AML-193 (cell line): ENCODE data around the gene HOXA1.

Experiments
- DNase-seq, 2 experiments: peaks; one replicate each; lab custom pipeline; 2025; lab: John Stamatoyannopoulos, UW

Gene HOXA1

DNA sequence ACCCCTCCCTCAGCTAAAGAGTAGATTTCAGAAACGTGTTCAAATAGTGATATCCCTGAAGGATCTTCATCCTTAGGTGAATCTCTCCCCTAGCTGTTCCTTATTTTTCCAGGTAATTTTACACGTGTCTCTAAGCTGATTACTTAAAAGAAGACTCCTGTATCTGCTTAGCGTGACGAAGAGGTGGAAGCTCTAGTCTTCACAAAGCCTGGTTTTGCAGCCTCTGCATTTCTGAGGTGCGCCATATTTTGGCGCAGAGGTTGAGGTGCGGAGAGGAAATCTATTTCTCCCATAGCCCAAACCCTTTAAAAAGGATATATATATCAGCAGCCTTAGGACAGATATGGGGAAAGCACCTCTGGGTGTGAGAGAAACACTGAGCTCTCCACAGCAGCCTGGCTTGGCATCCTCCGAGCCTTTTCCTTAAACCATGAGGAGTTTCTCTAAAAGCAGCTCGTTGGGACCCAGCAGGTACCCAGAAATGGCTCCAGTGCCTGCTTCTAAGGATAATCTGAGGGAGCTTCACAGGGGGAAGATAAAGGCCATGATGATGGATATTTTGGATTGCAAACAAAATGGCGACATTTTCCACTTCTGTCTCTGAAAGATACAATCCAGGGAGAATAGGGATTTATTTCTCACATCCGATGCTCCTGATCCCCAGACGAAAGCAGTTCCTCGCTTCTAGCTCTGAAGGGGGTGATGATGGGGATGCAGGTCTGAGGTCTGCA is 9.7 kb upstream of the HOXA1 start:
- no peak for DNase-seq

DNA sequence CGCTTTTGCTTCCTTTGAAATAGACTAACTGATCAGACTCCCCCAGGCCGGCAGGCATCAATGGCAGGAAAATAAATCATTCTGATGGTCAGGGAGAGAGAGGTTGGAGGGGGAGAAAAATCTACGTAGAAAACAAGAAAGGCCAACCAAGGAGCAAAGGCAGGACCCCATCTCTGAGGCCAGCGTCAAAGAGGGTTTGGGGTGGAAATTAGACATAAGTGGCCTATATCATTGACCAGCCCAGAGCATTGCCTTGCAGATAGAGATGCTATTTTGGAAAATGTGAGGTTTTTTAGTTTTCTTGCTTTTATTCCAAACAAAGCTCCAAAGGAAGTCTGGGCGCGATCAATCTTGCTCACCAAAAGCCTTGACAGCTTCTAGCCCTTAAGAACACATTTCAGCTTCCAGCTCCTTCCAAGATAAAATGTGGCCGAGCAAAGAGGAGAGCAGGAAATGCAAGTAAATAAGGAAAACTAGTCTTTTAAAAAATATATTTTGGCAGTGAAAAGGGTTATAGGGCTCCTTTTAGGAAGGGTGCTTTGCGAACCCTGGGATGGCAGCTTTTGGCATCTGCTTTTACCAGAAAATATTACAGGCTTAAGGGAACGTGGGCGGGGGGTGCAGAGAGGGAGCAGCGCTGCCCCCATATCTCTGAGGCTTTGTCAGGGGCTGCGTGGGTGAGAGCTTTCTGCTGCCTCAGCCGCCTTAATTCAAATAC is 8.7 kb upstream of the HOXA1 start:
- DNase-seq, result no peak

DNA sequence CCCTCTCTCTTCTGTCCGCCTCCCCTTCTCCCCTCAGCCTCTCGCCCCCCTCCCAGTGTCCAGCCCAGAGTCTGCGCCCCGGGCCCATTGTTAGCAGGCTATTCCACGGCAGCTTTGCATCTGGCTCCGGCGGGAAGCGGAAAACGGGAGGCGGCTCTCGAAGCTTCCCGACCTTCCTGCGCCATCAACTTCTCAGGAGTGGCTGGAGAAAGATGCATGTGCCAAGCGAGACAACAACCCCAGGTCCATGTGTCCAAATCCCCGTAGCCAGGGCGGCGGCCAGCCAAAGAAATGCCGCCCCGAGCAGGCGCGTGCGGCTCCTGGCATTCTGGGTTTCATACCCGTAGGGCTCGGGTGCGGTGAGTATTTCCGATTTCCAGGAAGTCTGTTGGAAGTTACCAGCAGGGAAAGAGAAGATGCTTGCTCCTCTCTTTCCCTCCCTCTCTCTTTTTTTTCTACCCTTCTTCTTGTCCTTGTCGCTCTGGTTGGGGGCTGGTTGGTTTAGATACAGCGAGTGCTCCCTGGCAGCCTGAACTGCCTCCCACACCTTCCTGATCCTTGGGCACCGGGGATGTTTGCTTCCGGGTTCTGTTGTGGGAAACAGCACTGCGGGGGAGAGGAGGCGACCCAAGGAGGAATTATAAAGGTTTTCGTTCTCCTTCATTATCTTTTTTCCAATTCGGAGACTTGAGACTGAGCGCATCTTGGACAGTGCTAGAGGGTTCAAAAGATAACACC is 7.9 kb upstream of the HOXA1 start:
- no peak for DNase-seq

DNA sequence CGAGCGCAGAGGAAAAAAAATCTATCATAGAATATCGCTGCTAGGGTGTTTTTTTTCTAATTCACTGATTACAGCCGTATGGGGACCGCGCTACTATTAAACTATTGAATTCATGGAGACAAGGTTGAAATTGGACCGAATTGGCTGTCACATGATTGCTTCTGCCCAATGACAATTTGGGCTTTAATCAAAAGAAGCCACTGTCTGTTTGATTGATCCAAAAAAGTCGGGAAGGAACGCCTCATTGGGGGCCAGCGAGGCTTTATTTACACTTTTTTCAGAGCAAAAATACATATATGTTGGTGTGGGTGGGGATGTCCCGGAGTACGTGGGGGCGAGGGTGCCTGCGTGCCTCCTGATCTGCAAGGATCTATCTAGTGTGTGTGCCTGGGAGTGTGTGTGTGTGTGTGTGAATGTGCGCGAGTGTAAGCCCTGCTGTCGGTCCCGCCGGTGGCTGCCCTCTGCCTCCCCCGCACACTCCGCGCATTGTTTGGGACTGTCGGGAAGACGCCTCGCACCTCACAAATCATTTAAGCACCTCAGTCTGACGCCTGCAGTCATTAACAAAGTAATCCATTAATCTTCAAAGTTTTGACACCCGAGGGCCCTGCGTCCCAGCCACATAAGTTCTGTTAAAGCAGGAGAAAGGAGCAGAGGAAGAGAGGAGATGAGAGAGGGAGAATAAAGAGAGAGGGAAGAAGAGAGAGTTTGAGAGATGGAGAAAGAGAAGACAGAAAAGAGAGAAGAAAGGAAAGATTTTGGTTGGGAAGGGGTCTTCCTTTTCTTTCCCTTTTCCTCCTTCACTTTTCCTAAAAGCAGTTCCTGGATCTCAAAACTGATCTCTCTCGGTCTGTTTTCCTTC is 7.0 kb upstream of the HOXA1 start, which contains the start of gene HOXA2:
HOXA2 (minus strand) TSS at position 103 of the 862 bp plus-strand sequence. CDS start 183 bp downstream, outside the sequence.
- DNase-seq, result no peak

DNA sequence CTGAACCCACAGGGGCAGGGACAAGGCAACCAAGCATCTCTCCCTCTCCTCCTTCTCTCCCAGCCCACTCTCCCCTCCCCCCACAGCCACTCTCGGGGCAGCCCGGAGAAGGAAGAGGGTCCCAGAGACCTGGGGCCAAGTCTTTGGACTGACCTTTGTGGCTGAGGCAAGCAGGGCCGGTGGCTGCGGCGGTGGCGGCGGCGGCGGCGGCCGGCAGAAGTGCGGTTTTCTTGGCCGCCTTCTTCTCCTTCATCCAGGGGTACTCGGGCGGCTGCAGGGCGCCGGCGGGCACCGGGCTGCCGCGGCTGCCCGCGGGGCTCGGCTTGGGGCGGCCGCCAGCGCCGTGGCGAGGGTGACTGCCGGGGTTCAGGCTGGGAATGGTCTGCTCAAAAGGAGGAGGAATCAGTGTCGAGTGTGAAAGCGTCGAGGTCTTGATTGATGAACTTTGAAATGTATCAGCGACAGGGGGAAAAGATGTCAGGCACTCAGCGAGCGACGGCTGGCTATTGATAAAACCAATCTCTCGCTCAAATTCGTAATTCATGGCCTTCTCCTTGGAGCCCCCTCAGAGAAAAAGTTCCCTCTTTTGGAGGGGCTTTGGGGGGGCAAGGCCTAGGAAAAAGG is 6.3 kb upstream of the HOXA1 start:
- no peak for DNase-seq

DNA sequence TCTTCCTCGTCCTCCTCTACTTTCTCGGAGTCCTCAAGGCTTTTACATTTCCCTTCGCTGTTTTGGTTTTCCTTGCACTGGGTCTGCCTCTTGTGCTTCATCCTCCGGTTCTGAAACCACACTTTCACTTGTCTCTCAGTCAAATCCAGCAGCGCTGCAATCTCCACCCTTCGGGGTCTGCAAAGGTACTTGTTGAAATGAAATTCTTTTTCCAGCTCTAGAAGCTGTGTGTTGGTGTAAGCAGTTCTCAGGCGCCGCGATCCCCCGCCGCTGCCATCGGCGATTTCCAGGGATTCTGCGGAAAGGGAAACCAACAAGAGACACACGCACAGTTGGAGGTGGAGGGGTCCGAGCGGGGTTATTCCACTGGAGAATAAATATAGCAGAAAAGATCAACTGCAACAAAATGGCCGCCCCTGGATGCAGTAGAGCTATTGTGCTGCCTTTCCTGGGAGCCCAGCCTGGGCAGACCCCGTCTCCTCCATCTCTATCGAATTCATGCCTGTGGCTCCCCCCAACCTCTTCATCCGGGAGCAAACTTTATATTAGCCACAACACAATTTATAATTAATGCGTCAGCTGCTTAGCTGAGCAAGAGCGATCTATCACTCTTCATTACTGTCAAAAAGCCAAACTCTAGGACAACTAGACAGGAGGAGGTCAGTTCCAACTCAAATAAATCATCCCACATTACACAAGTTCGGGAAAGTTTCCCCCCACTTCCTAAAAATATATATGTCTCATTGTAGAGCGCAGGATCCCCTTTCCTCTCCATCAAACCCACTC is 5.6 kb upstream of the HOXA1 start:
- no peak for DNase-seq

- DNase-seq, result no peak
Observed at GRCh38 chr7:27100694-27101170, 4.9 kb upstream of the HOXA1 start.

- no peak for DNase-seq
Observed at GRCh38 chr7:27099453-27100370, 3.9 kb upstream of the HOXA1 start.

- DNase-seq, result no peak
Observed at GRCh38 chr7:27098578-27099451, 3.0 kb upstream of the HOXA1 start.

DNA sequence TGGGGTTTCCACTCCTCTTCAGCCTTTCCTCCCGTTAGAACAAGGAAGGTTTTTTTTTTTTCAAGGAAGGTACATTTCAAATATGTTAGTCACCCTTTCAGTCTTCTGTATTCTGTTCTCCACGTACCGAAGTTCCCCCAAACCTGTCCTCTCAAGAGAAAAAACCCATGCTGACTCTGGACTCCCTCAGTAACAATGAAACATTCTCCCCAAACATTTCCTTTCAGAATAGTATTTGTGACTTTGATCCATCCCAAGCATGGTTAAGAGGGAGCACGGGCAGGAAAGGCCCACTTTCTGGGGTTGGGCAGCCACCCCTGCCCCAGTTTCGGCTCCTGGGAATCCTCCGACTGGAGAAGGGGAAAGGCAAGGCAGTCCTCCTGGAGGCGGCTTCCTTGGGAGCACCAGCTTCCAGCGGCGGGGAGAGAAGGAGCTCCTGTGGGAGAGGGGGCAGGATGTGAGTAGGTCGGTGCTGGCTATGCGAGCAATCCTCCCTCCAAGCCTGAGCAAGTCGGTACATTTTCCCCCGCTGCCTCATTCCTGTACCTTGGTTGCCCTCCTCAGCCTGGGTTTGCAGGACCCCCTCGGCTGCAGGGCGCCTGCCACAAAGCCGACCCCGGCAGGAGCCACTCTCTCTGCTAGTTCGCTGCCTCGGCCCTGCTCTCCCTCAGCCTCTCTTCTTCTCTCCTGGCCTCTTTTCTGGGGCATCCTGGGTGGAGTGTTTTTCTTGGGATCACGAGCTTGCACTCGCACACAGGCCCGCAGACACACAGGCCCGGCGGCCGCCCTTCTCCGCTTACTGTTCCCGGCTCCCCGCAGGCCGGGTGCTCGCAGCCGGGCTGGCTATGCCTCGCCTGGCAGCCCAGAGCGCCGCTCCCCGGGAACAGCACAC is 2.1 kb upstream of the HOXA1 start:
- no peak for DNase-seq

- DNase-seq, result no peak
Observed at GRCh38 chr7:27096768-27097514, 1.1 kb upstream of the HOXA1 start.

DNA sequence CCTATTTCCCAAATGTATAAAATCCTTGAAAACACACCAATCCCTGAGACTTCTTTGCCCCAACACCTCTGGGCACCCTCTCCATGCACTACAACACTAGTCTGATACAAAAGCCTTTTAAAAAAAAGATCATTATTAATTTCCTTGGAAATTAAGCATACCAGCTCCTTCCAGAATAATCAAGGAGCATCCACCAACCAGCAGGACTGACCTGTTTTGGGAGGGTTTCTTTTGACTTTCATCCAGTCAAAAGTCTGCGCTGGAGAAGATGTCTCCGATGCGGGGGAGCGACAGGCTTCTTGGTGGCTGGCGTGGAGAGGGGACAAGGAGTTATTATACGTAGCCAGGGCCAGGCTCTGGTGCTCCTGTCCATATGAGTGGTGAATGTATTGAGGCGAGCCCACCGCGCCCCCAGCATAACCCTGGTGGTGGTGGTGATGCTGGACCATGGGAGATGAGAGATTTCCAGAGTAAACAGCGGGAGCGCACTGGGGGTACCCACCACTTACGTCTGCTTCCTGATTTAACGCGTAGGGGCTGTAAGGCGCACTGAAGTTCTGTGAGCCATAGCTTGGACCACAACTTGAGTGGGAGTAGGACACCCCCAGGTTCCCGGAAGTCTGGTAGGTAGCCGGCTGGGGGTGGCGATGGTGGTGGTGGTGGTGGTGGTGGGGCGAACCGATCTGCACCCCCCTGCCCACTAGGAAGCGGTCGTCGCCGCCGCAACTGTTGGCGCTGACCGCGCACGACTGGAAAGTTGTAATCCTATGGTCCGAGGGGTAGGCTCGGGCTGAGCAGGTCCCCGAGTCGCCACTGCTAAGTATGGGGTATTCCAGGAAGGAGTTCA is 527 bp downstream of the HOXA1 start:
- DNase-seq, result no peak

- no peak for DNase-seq
Observed at GRCh38 chr7:27094304-27095049, 1.3 kb downstream of the HOXA1 start.

DNA sequence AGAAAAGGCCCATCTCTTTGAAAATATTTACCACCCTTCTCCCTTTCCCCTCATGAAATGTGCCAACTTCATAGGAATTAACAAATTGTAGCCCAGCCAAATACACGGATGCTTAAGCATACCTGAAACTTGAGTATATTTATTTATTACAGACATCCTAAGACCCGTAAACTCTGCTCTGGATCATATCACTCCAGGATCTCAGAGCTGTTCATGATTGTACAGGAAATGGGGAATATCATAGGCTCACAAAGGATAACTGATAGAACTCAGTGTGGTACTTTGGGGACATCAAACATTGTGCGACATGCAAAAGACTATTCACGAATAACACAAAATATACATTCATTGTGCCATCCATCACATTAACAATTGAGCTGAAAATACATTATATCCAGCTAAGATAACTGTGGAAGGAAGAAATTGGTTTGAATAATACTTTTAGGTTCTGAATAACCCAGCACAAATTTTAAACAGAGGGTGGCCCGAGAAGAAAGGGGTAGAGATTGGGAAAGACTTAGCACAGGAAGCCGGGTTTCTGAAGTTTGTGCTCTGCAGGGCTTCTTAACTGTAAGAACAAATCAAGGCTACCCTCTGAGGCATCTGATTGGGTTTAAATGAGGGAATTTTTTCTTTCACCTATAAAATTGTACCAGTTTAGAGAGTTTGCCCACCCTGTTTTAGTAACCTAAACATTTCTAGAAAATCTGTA is 2.5 kb downstream of the HOXA1 start:
- no peak for DNase-seq
